ENCODE results near the gene KLHDC4.

DNA sequence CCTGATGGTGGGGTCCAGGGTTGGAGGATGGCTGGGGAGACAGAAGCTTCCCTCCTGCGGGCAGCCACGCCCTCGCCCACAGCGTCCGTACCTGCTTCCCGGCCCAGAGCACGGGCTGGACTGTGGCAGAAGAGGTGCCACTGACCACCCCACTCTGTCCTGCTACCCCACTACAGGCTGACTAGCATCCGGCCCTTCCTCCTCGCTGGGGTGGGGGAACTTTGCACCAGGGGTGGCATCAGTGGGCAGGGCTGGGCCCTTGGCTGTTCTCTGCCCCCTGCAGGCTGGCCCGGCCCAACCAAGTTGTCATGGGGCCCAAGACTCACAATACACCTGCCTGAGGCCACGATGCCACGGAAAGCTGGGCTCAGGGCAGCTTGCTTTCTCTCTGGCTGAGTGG, 73.0 kb downstream of the KLHDC4 start:
- TF ChIP-seq, protein P1, sequence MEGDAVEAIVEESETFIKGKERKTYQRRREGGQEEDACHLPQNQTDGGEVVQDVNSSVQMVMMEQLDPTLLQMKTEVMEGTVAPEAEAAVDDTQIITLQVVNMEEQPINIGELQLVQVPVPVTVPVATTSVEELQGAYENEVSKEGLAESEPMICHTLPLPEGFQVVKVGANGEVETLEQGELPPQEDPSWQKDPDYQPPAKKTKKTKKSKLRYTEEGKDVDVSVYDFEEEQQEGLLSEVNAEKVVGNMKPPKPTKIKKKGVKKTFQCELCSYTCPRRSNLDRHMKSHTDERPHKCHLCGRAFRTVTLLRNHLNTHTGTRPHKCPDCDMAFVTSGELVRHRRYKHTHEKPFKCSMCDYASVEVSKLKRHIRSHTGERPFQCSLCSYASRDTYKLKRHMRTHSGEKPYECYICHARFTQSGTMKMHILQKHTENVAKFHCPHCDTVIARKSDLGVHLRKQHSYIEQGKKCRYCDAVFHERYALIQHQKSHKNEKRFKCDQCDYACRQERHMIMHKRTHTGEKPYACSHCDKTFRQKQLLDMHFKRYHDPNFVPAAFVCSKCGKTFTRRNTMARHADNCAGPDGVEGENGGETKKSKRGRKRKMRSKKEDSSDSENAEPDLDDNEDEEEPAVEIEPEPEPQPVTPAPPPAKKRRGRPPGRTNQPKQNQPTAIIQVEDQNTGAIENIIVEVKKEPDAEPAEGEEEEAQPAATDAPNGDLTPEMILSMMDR (IDR thresholded peaks at IDR 0.05; ENCODE audit: low read depth, low read length, missing input control): no peak
- TF ChIP-seq, protein P2, sequence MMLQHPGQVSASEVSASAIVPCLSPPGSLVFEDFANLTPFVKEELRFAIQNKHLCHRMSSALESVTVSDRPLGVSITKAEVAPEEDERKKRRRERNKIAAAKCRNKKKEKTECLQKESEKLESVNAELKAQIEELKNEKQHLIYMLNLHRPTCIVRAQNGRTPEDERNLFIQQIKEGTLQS (IDR thresholded peaks at IDR 0.05): no peak
- no peak for TF ChIP-seq MAX (IDR thresholded peaks at IDR 0.05)

Data from liver (tissue), 3 donors.